H1 (cell line): ENCODE measurements around the gene MCM7. TPM values are rescaled to one million over a fixed set of nuclear protein-coding genes. Genes with fewer than 3 reads are reported as not detected.

ENCODE experiments used
- CEBPB ChIP-seq: IDR thresholded peaks from 2 replicates; pipeline ENCODE4 v1.6.1; 2012; ENCODE audit warnings: low read depth, low read length
- RBBP5 ChIP-seq: IDR thresholded peaks from 2 replicates; pipeline ENCODE4 v1.7.1; 2012; ENCODE audit warnings: low read depth, mild to moderate bottlenecking, inconsistent platforms, low read length, moderate library complexity, borderline replicate concordance
- RNF2 ChIP-seq: fragments of 200-900, 300-1000 bp; sonication (generic); IDR thresholded peaks from 2 replicates; pipeline ENCODE4 v1.7.1; 2016; ENCODE audit warnings: borderline replicate concordance, low read depth, mild to moderate bottlenecking, antibody characterized with exemption, low read length; ENCODE audit not compliant: poor library complexity, severe bottlenecking; ENCODE audit errors: missing control alignments
- SRF ChIP-seq: IDR thresholded peaks from 2 replicates; pipeline ENCODE4 v1.6.1; 2011; ENCODE audit warnings: mild to moderate bottlenecking, low read depth, low read length, moderate library complexity
- polyA plus RNA-seq, 7 experiments: library from polyadenylated mRNA; depleted of rRNA in 3 of 7; stranded (reverse) in 5 of 7; unstranded in 2 of 7; fragments of >200 nt in 5 of 7; fragments of 200-250 nt in 2 of 7; gene quantifications; 1 replicate in 5 of 7; 2 replicates in 1 of 7; 4 replicates in 1 of 7; pipeline versions ENCODE4 v1.2.1 to v1.2.3, GENCODE V29; 2011 to 2013; ENCODE audit warnings: missing spikeins in 2 of 7, mixed read lengths in 2 of 7
- total RNA-seq: library from RNA; stranded (reverse); fragmentation: NEBNext Ultra II Directional; extraction: Animal tissue kit (Norgen Biotek cat#: 25700); gene quantifications from 2 replicates; pipeline ENCODE4 v1.2.1, GENCODE V29; 2021

The MCM7 gene
- total and polyA plus RNA-seq, 2 of the 8 experiments (the other 6 are each of a cell fraction or from before 2014, with no cell fraction given) = 313 to 344 TPM

GRCh38 chr7:100105534-100105933, 4.3 kb upstream of the MCM7 start (continued):
- TF ChIP-seq CEBPB = no peak
- TF ChIP-seq RBBP5 = no peak
- no peak for TF ChIP-seq SRF
- no peak for TF ChIP-seq RNF2
- TF ChIP-seq, all 59 proteins: peak for 0
